Measurements from ENCODE around the gene DAPK2.
A peak's percentile ranks its signal among the peaks of the same experiment; 100 is the strongest.

Gene DAPK2

GRCh38 chr15:64022571-64022970, 23.7 kb downstream of the DAPK2 start:
- DNase-seq = no peak

DNA sequence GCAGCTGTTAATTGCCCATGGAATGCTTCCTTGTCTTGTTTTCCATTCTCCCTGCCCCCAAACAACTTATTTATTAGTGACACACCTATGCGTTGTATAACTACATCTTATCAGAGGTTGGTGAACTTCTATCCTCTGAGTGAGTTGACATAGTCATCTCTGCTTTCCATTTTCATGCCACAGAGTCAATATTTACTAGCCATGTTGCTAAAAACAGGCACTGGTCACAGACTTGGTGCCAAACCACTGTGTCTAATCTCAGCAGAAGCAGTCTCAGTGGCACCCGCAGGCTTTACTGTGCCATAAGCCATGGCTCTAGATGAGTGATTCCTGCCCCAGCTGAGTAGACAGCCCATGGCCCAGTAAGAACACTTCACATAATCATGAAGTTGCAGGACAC, 26.5 kb downstream of the DAPK2 start:
- DNase-seq = peak; percentile 22

- DNase-seq = no peak
Observed at GRCh38 chr15:64017591-64018163, 28.6 kb downstream of the DAPK2 start.

DNA sequence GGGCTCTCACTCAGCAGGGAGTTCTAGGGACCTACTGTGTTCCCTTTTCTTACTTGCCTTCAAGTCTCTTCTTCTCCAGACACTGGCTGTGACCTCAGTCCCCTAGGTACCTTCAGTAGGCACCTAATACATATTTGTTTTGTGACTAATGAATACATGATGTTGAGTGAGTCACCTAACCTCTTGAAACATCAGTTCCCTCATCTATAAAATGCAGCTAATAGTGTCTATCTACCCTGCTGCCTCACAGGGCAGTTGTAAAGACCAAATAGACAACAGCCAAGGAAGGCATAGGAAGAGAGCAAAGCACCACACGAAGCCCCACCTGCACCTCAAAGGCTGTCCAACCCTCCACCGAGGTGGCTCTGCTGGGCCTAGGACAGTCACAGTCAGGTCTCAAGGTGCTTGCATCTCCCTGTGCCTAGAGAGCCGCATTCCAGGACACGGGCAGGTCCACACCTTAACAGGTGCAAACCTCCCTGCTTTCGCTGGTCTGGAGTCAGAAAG, 29.1 kb downstream of the DAPK2 start:
- no peak for DNase-seq

- no peak for DNase-seq
Observed at GRCh38 chr15:64016257-64016656, 30.0 kb downstream of the DAPK2 start.

DNA sequence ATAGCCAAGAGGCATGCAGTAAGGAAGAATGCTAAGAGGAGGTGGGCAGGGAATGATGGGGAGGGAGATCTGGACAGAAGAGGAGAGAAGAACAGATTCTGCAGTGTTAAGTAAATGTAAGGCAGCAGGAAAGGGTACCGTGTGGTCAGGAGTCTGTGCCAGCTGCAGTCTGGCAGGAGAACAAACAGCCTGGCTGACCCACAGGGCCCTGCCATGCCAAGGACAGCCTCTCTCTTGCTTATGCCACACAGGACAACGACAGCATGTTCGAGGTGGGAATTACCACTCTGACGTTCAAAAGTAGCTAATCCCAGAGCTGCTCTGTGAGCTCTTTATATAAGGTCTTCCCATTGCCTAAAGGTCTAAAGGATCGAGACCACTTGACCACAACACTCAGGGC, 31.3 kb downstream of the DAPK2 start:
- DNase-seq = no peak

DNA sequence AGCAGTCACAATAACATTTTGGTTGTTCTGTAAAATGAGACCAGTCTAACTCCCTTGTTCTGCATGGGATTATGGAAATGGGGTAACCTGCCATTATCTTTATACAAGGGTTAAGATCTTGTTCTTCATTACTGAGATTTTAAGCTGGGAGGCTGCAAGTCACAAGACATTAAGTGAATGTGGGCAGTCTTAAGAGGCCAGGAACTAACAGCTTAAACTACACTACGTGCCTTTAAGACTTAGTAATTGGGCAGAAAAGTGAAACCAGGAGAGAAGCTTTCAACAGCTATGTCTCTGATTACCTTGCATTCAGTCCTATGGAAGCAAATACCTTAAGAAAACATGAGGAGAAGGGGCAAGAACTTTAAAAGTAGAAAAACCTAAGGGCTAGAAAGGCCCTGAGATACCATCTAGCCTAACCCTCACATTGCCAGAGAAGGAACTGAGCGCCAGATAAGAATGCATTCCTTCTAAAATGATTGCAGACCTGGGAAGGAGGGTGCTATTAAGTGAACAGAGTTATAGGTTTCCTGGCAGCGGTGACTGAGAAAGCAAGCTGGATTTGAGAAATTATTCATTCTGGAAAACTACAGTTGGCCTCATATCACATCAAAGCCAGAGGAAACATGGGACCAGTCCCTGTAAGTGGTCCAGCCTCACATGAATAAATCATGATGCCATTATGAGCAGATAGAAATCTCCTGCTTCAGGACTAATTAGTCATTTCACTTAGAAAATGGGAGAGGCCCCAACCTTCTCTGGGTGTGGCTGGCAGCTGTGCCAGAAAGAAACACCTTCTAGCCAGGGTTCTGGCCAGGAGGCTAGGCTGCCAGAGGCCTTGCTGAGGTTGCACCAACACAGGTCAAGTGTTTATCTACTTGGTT, 32.9 kb downstream of the DAPK2 start:
- DNase-seq = no peak

- no peak for DNase-seq
Observed at GRCh38 chr15:64011736-64012135, 34.5 kb downstream of the DAPK2 start.

DNA sequence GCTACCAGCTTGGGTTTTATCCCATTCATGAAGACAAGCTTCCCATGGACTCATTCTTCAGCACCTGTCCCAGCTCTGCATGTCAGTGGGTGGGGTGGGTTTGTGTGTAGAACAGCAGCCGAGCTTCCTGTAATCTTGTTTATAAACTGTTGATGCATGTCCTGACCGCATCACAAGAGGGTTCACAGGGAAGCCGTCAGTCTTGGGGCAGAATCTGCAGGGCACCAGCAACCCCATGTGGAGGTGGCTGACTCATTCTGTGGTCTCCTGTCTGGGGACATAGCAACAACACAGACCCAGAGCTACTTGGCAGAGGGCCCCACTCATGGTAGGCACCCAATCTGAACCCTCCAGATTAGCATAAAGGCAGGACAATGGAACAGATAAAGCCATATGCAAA, 35.6 kb downstream of the DAPK2 start:
- DNase-seq = no peak

DNA sequence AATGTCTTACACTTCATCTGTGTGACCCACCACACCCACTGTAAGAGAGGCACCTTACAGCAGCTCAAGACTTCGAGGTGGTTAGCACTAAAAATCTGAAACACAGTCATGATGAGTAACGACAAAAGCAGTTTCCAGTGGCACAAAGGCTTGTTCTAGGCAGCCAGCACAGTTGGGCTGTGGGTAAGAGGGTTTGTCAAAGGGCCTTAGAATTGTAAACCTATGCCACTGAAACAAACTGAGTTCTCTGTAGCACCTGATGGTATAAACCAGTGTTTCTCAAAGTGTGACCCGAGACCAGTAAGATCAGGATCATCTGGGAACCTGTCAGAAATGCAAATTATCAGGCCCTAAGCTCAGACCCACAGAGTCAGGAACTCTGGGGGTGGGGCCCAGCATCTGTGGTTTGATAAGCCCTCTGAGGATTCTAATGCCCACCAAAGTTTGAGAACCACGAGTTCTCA, 36.5 kb downstream of the DAPK2 start:
- no peak for DNase-seq

- no peak for DNase-seq
Observed at GRCh38 chr15:64009241-64009640, 37.0 kb downstream of the DAPK2 start.

DNA sequence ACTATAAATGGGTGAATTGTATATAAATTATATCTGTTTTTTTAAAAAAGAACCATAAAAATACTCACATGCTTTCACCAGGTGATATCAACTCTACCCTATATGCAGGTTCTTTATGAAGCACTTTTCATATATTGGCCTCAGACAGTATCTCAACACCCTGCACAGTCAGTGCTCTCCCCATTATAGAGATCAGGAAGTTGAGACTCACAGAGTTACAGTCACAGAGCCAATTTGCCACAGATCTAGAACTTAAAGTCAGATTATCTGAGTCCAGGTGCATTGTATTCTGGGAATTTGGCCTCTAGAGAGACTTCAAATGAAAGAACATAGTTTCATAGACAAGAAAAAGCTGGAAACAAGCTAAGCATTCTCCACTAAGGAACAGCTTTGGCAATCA, 38.1 kb downstream of the DAPK2 start:
- no peak for DNase-seq

DNA sequence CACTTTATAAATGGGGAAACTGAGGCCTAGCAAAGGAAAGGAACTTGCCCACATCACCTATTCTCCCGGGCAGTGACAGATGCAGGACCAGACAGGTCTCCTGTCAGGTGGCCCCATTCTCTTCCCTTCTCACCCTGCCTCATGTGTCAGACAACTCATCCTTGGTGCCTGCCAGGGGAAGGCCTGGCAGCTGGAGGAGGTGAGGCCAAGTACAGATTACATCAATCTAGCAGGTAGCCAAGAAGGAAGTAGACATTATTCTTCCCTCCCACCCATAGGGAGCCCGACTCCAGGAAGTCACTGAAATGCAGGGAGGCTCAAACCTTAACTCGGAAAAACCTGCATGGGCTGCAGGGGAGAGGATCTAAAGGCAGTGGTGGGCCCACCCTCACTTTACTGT, 39.6 kb downstream of the DAPK2 start:
- no peak for DNase-seq

DNA sequence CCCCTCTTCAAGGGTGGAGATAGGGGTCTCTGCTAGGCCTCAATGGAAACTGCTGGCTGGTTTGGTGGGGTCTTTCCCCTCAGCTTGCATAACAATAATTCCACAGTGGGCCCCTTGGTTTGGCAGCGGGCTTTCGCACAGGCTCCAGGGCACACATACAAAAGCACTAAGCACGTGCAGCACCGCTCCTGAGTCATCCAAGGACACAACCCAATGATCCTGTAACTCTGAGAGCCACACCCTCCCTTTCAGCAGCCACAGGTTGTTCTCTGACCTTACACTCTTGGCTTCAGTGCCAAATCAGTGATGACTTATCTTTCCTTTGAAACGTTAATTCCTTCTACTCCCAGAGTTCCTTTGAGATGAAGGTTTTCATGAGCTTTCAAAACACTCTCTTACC, 41.7 kb downstream of the DAPK2 start:
- no peak for DNase-seq

DNA sequence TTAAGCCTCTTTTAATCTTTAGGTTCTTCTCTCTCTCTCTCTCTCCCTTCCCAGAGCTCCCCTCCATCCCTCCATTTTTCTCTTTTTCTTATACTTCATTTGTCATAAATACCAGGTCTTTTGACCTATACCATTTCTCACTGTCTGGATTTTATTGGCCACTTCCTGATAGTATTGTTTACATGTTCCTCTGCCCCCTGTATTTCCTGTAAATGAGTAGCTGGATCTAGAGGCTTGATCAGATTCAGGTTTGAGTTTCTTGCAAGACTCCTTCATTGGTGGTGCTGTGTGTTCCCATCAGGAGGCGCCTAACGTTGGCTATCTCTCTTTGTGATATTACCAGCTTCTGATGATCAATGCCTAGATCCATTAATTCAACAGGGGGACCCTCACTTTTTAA, 42.2 kb downstream of the DAPK2 start:
- no peak for DNase-seq

DNA sequence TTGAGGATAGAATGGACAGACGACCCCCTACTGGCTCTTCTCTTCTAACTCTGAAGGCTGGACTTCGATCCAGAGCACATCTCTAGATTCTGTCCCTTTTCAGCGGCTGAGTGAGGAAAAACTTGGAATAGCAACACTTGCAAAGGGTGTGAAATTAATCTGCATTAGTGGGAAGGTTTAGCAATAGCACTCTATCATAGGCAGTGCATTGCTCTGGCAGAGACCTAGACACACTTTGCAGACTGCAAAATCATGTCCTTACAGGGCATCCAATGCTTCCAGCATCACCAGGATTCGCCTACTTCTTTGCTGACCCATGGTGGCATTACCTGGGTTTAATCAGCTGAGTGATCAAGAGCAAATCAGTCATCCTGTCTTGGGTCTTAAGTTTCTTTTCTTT, 43.1 kb downstream of the DAPK2 start:
- no peak for DNase-seq

GRCh38 chr15:64001148-64001547, 45.1 kb downstream of the DAPK2 start:
- DNase-seq = no peak

- DNase-seq = no peak
Observed at GRCh38 chr15:64000183-64000951, 45.9 kb downstream of the DAPK2 start.

GRCh38 chr15:63999177-63999576, 47.1 kb downstream of the DAPK2 start:
- no peak for DNase-seq

DNA sequence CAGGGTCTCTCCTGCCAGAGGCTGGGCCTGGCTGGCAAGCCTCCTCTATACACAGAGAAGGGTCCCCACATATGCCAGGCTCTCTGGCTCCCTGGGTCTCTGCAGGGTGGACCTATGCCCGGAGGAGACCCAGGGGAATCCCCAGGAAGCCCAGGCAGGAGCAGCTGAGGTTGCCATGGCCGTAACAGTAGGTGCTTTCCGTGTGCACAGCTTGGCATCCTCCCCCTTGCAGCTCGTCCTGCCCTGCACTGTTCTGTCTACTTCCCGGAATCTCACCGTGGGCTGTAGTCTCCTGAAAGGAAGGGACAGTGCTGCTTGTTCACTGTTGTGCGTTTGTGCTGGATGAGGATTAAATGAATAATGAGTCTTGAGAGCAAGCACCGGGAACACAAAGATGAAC, 47.8 kb downstream of the DAPK2 start:
- no peak for DNase-seq

DNA sequence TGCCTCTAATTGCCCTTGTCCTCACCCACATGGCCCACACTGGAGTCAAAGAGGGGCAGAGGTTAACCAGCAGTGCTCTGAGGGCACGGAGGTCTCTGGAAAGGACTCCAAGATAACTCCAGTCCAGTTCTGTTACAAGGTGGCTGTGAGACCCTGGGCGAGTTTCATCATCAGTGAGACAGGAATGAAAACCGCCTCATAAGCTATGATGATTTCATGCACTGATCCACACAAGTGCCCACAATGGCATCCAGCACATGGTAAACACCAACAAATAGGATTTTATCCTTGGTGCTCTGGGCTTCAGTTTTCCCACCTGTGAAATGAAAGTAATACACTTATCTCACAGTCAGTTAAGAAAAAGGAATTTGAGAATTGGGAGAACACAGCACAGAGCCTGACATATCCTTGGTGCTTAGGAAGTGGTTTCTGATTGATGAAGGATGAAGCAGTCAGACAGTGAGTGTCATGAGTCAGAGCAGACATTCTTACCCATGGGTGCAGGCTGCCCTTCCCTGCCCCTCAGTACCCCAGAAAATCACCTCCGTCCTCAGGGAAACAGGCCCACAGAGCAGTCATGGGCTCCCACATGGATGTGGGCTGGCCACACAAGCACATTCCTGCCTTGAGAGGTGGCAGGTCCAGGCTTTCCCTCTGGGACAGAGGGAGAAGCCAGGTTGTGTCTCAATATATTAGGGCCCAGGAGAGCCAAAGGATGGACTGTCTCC, 48.4 kb downstream of the DAPK2 start:
- DNase-seq = no peak

- no peak for DNase-seq
Observed at GRCh38 chr15:63996794-63997357, 49.4 kb downstream of the DAPK2 start.

- DNase-seq = no peak
Observed at GRCh38 chr15:63995789-63996188, 50.5 kb downstream of the DAPK2 start.

Data from NCI-H1092 (cell line).